Hindlimb muscle (tissue), 1 donor: Measurements from ENCODE around the gene SMTN. TPM values are rescaled to one million over a fixed set of nuclear protein-coding genes. Genes with fewer than 3 reads are reported as not detected.

ENCODE experiments used
- DNase-seq: peaks from one replicate; pipeline ENCODE4 v3.0.0-alpha.2; 2013
- polyA plus RNA-seq: library from polyadenylated mRNA; unstranded; fragments of 120-200 nt; gene quantifications from one replicate; pipeline ENCODE4 v1.2.1, GENCODE V29; 2013; ENCODE audit not compliant: insufficient read length

Gene SMTN
- polyA plus RNA-seq, 1 donor = 287 TPM

GRCh38 chr22:31127181-31127772 lies 46.2 kb downstream of the SMTN start:
- DNase-seq = no peak

GRCh38 chr22:31128156-31128555 lies 47.0 kb downstream of the SMTN start:
- DNase-seq = no peak

DNA sequence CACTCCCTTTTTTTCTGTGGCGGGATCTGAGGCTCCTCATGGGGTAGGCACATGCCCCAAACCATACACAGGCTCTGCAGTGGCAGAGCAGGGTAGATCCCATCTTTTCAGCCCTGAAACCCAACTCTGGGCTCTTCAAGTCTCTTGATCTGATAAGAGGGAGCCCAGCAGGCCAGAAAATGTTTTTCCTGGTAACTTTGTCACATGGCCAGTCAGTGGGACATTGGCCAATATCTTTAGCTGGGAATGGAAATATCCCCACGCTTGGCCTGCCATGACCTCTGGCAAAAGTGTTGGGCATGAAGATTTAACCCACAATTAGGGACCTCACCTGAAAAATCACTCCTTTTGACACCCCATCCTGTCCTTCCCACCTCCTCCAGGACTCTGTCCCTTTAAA lies 49.8 kb downstream of the SMTN start:
- no peak for DNase-seq

GRCh38 chr22:31133911-31134310 lies 52.8 kb downstream of the SMTN start:
- no peak for DNase-seq

DNA sequence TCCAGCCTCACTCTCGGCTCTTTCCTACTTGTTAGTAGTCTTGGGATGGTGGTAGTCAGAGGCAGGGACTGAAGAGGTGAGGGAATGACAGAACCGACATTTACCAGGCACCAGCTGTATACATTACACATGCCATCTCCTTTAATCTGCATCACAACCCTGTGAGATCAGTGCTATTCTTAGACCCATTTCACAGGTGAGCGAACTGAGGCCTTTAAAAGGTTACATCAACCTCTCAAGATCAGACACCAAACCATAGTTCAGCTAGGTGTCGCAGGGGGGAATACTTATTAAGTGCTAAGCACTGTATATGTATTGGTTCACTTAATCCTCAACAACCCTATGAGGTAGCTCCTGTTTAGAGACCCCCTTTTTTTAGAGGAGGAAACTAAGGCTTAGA lies 53.6 kb downstream of the SMTN start:
- DNase-seq = no peak

GRCh38 chr22:31135706-31136105 lies 54.6 kb downstream of the SMTN start:
- DNase-seq = no peak

GRCh38 chr22:31136155-31136554 lies 55.0 kb downstream of the SMTN start:
- DNase-seq = no peak

- no peak for DNase-seq
Observed at GRCh38 chr22:31136711-31137110, 55.6 kb downstream of the SMTN start.

DNA sequence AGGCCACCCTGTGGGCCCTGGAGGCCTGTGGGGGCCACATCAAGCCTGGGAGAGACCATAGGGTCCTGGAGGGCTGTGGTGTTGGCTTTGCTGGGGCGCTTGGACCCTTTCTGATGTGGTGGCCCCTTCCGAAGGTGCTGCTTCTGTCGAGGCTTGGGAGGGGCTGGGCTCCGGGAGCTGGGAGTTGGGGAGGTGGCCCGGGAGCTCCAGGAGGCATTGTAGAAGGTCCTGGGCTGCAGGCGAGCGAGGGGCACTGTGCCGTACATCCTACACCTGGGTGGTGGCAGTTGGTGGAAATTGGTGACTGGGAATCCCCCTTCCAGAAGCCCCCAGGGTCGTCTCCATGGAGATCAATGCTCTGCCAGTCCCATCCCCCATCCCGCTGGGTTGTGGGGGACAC lies 56.6 kb downstream of the SMTN start:
- no peak for DNase-seq

- DNase-seq = no peak
Observed at GRCh38 chr22:31138126-31138525, 57.0 kb downstream of the SMTN start.

GRCh38 chr22:31139066-31139465 lies 57.9 kb downstream of the SMTN start:
- DNase-seq = no peak

- no peak for DNase-seq
Observed at GRCh38 chr22:31139866-31140716, 59.0 kb downstream of the SMTN start, which contains the start of gene PLA2G3. TSS of gene PLA2G3 (minus strand) at chr22:31140508. CDS start at chr22:31140354, 154 bp downstream.

- no peak for DNase-seq
Observed at GRCh38 chr22:31140746-31141145, 59.6 kb downstream of the SMTN start.

DNA sequence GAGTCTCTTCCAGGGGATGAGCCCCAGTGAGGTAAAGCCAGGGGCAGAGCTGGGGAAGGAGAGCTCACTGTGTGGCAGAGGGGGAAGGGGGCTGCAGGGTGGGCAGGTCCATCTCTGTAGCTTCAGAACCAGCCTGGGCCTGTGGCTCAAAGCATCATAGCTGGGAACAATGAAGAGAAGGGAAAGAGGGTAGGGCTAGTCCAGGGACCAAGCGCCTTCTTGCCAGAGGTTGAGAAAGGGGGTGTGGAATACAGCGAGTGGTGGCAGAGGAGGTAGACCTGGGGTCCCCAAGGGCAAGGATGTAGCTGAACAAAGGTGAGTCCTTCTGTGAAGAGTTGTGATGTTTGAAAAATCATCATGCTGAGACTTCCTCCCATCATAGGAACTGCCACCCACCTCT lies 60.4 kb downstream of the SMTN start:
- no peak for DNase-seq

- DNase-seq = no peak
Observed at GRCh38 chr22:31142285-31142684, 61.2 kb downstream of the SMTN start.

DNA sequence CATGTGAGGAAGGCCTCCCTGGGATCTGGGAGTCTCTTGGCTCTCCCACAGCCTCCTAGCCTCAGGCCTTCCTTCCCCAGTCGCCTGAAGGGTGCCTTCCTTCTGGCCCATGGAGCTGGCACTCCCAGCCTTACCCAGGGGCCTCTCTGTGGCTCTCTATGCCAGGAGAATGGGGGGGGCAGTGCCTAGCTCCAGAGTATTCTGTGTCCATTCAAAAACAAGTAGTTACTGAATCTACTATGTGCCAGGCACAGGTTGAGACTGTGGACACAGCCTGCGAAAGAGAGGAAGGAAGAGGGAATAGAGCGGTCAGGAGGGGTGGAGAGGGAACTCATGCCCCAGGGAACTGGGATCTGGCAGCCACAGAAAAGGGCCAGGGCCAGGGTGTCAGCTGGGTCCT lies 61.9 kb downstream of the SMTN start:
- DNase-seq = no peak

- no peak for DNase-seq
Observed at GRCh38 chr22:31143537-31143936, 62.4 kb downstream of the SMTN start.

DNA sequence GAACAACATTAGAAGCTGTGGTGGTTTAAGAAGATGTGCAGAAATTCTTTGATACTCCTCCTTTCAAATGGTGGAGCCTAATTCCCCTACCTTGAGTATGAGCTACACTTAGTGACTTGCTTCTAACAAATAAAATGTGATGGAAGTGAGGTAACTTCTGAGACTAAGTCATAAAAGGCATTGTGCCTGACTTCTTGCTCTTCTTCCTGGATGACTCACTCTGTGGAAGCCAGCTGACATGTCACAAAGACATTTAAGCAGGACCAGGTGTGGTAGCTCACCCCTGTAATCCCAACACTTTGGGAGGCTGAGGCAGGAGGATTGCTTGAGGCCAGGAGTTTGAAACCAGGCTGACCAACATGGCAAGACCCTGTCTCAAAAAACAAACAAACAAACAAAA lies 63.1 kb downstream of the SMTN start:
- DNase-seq = no peak

DNA sequence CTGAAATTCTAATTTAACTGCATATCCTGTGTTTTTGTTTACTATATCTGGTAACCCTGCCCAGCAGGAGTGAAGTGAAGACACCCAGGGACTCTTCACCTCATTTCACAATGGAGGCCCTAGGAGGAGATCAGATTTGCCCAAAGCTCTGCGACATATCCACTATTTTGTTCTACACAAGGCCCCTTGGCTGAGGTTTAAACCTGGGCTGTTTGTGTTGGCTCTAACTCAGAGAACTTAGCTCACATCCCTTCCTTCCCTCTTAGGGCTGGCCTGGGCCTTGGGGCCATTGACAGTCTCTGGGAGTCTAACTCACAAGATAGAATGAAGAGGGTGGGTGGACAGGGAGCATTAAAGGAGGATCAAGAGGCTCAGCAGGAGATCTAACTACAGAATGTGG lies 67.4 kb downstream of the SMTN start:
- DNase-seq = no peak

GRCh38 chr22:31148953-31149627 lies 68.0 kb downstream of the SMTN start:
- DNase-seq = peak; percentile 51

GRCh38 chr22:31150615-31151014 lies 69.5 kb downstream of the SMTN start:
- DNase-seq = no peak

DNA sequence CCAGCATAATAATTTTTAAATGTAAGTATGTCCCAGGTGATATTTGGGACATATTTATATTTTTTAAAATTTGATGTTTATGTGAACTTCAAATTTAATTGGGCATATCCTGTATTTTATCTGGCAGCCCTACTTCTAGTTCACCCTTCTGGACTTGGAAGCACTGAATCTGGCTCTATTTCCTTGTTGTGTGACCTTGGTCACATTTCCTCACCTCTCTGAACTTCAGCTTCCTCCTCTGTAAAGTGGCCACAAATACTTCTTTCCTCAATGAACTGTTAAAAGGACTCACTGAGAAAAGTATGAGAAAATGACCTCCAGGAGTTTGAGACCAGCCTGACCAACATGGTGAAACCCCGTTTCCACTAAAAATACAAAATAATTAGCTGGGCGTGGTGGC lies 70.8 kb downstream of the SMTN start:
- no peak for DNase-seq

DNA sequence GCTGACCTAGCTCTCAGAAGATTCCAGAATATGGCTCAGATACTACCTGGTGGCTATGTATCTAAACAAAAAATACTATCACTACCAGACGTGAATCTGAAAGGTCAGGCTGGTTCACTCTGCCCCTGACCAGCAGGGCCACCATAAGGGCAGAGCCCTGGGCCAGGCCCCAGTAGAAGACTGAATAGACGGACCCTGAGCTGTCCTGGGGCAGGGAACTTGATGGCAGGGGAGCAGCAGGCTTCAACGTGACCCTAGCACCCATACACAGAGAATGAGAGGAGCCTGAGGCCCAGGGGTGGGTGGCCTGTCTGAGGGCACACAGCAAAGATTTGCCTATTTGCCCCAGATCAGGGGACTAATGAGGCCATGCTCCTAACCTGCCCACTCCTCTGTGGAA lies 72.2 kb downstream of the SMTN start:
- DNase-seq = no peak
